ENCODE measurements around the gene PHACTR4. TPM values are rescaled to one million over a fixed set of nuclear protein-coding genes. Genes with fewer than 3 reads are reported as not detected.
"Not testable (repeated sequence)": the region's sequence is repeated elsewhere in the genome, so short reads cannot be mapped to it uniquely, and the experiment has no call there.

PHACTR4 gene
- total RNA-seq, 2 donors from 2014 or later: 20.9 to 23.9 TPM

- not testable (repeated sequence) for H3K9me3 ChIP-seq (ENCODE audit: control insufficient read depth, low read length, poor library complexity, severe bottlenecking); ATAC-seq; DNase-seq; H3K27ac Mint-ChIP-seq; H3K4me1 Mint-ChIP-seq; H3K27me3 Mint-ChIP-seq; H3K36me3 Mint-ChIP-seq (ENCODE audit: low read depth); H3K4me3 Mint-ChIP-seq
Measured at GRCh38 chr1:28353248-28353810, 16.2 kb upstream of the PHACTR4 start.

GRCh38 chr1:28354121-28354520 is 15.4 kb upstream of the PHACTR4 start:
- DNase-seq: no peak
- no peak overlapping the region for H3K4me3 Mint-ChIP-seq
- no peak overlapping the region for H3K27ac Mint-ChIP-seq
- no peaks in the 10 kb centered on the region for H3K36me3 Mint-ChIP-seq (ENCODE audit: low read depth)
- no peaks in the 10 kb centered on the region for H3K9me3 ChIP-seq (ENCODE audit: control insufficient read depth, low read length, poor library complexity, severe bottlenecking)
- no peaks in the 10 kb centered on the region for H3K4me1 Mint-ChIP-seq
- H3K27me3 Mint-ChIP-seq: no peaks in the 10 kb centered on the region
- no peak for ATAC-seq

- H3K4me1 Mint-ChIP-seq: peaks cover 5% of the 10 kb centered on the region
- H3K27me3 Mint-ChIP-seq: no peaks in the 10 kb centered on the region
- ATAC-seq (no peak), DNase-seq (no peak)
- H3K4me3 Mint-ChIP-seq: no peak overlapping the region
- no peak overlapping the region for H3K27ac Mint-ChIP-seq
- H3K36me3 Mint-ChIP-seq (ENCODE audit: low read depth): no peaks in the 10 kb centered on the region
- H3K9me3 ChIP-seq (ENCODE audit: control insufficient read depth, low read length, poor library complexity, severe bottlenecking): no peaks in the 10 kb centered on the region
Measured at GRCh38 chr1:28358716-28359115, 10.8 kb upstream of the PHACTR4 start.

- Mint-ChIP-seq H3K4me1 (peaks cover 5% of the 10 kb centered on the region), H3K27me3 (no peaks in the 10 kb centered on the region), H3K36me3 (ENCODE audit: low read depth) (no peaks in the 10 kb centered on the region), H3K27ac (no peak overlapping the region), H3K4me3 (no peak overlapping the region)
- H3K9me3 ChIP-seq (ENCODE audit: control insufficient read depth, low read length, poor library complexity, severe bottlenecking): no peaks in the 10 kb centered on the region
- ATAC-seq: peak; percentile 80
- DNase-seq: peak; percentile 36 to 54 (median 43)
Measured at GRCh38 chr1:28359592-28360239, 9.8 kb upstream of the PHACTR4 start.

- Mint-ChIP-seq H3K27ac (no peak overlapping the region), H3K27me3 (no peaks in the 10 kb centered on the region), H3K4me3 (no peak overlapping the region), H3K36me3 (ENCODE audit: low read depth) (no peaks in the 10 kb centered on the region), H3K4me1 (peaks cover 11% of the 10 kb centered on the region)
- no peak for DNase-seq
- H3K9me3 ChIP-seq (ENCODE audit: control insufficient read depth, low read length, poor library complexity, severe bottlenecking): no peaks in the 10 kb centered on the region
- no peak for ATAC-seq
Measured at GRCh38 chr1:28364888-28365287, 4.7 kb upstream of the PHACTR4 start.

GRCh38 chr1:28365864-28366263 is 3.7 kb upstream of the PHACTR4 start:
- H3K4me1 Mint-ChIP-seq: peaks cover 11% of the 10 kb centered on the region
- no peak for DNase-seq
- no peak for ATAC-seq

GRCh38 chr1:28368608-28369007 is 932 bp upstream of the PHACTR4 start:
- Mint-ChIP-seq H3K27ac (peak overlapping the region; percentile 89), H3K4me3 (peak overlapping the region; percentile 91)
- H3K4me1 Mint-ChIP-seq; H3K27me3 Mint-ChIP-seq; DNase-seq; H3K9me3 ChIP-seq (ENCODE audit: control insufficient read depth, low read length, poor library complexity, severe bottlenecking); H3K36me3 Mint-ChIP-seq (ENCODE audit: low read depth); ATAC-seq: not testable (repeated sequence)

More at GRCh38 chr1:28365864-28366263, 3.7 kb upstream of the PHACTR4 start:
- Mint-ChIP-seq H3K27ac (no peak overlapping the region), H3K4me3 (no peak overlapping the region), H3K27me3 (no peaks in the 10 kb centered on the region), H3K36me3 (ENCODE audit: low read depth) (no peaks in the 10 kb centered on the region)
- H3K9me3 ChIP-seq (ENCODE audit: control insufficient read depth, low read length, poor library complexity, severe bottlenecking): no peaks in the 10 kb centered on the region

- no peaks in the 10 kb centered on the region for H3K9me3 ChIP-seq (ENCODE audit: control insufficient read depth, low read length, poor library complexity, severe bottlenecking)
- no peaks in the 10 kb centered on the region for H3K36me3 Mint-ChIP-seq (ENCODE audit: low read depth)
- H3K4me3 Mint-ChIP-seq: peak overlapping the region; percentile 91
- ATAC-seq: peak; percentile 41
- peak overlapping the region; percentile 89 for H3K27ac Mint-ChIP-seq
- H3K27me3 Mint-ChIP-seq: no peaks in the 10 kb centered on the region
- peaks cover 15% of the 10 kb centered on the region for H3K4me1 Mint-ChIP-seq
- DNase-seq: no peak
Measured at GRCh38 chr1:28370239-28371009, 884 bp downstream of the PHACTR4 start.

GRCh38 chr1:28371010-28371377 is 1.5 kb downstream of the PHACTR4 start:
- DNase-seq (no peak), ATAC-seq (no peak)
- H3K4me1 Mint-ChIP-seq: peaks cover 15% of the 10 kb centered on the region
- no peaks in the 10 kb centered on the region for H3K9me3 ChIP-seq (ENCODE audit: control insufficient read depth, low read length, poor library complexity, severe bottlenecking)
- no peaks in the 10 kb centered on the region for H3K27me3 Mint-ChIP-seq
- H3K27ac Mint-ChIP-seq: peak overlapping the region; percentile 89
- no peaks in the 10 kb centered on the region for H3K36me3 Mint-ChIP-seq (ENCODE audit: low read depth)
- peak overlapping the region; percentile 91 for H3K4me3 Mint-ChIP-seq

GRCh38 chr1:28373450-28373849 is 3.9 kb downstream of the PHACTR4 start:
- not testable (repeated sequence) for ATAC-seq; DNase-seq; H3K9me3 ChIP-seq (ENCODE audit: control insufficient read depth, low read length, poor library complexity, severe bottlenecking); H3K4me3 Mint-ChIP-seq; H3K36me3 Mint-ChIP-seq (ENCODE audit: low read depth); H3K27me3 Mint-ChIP-seq
- peak overlapping the region; percentile 63 for H3K27ac Mint-ChIP-seq
- peaks cover 11% of the 10 kb centered on the region for H3K4me1 Mint-ChIP-seq

GRCh38 chr1:28374297-28374696 is 4.8 kb downstream of the PHACTR4 start:
- Mint-ChIP-seq H3K4me3 (no peak overlapping the region), H3K27me3 (no peaks in the 10 kb centered on the region), H3K36me3 (ENCODE audit: low read depth) (peaks cover 3% of the 10 kb centered on the region), H3K27ac (peak overlapping the region; percentile 63), H3K4me1 (peaks cover 9% of the 10 kb centered on the region)
- H3K9me3 ChIP-seq (ENCODE audit: control insufficient read depth, low read length, poor library complexity, severe bottlenecking): no peaks in the 10 kb centered on the region
- ATAC-seq: no peak
- no peak for DNase-seq

GRCh38 chr1:28375598-28375997 is 6.1 kb downstream of the PHACTR4 start:
- DNase-seq; ATAC-seq; H3K27me3 Mint-ChIP-seq; H3K4me3 Mint-ChIP-seq; H3K9me3 ChIP-seq (ENCODE audit: control insufficient read depth, low read length, poor library complexity, severe bottlenecking); H3K36me3 Mint-ChIP-seq (ENCODE audit: low read depth): not testable (repeated sequence)
- Mint-ChIP-seq H3K27ac (peak overlapping the region; percentile 75), H3K4me1 (peaks cover 13% of the 10 kb centered on the region)

- H3K9me3 ChIP-seq (ENCODE audit: control insufficient read depth, low read length, poor library complexity, severe bottlenecking); H3K27ac Mint-ChIP-seq; H3K4me3 Mint-ChIP-seq; ATAC-seq; H3K36me3 Mint-ChIP-seq (ENCODE audit: low read depth); DNase-seq; H3K27me3 Mint-ChIP-seq: not testable (repeated sequence)
- H3K4me1 Mint-ChIP-seq: peaks cover 15% of the 10 kb centered on the region
Measured at GRCh38 chr1:28376195-28376594, 6.7 kb downstream of the PHACTR4 start.
